Natural killer cell (primary cell): ENCODE results near the gene DAD1. TPM values are rescaled to one million over a fixed set of nuclear protein-coding genes. Genes with fewer than 3 reads are reported as not detected.
"Not testable (repeated sequence)": the region's sequence is repeated elsewhere in the genome, so short reads cannot be mapped to it uniquely, and the experiment has no call there.

Source experiments
- ATAC-seq, 3 donors: fragments of 150-1000 bp in 2 of 3; fragments of 200-7000 bp in 1 of 3; cut with Tn5 transposase; 1 replicate in 1 of 3; 2 replicates in 2 of 3; pipeline ENCODE4 v1.10.0; 2021; ENCODE audit warnings: mild to moderate bottlenecking in 2 of 3, moderate library complexity in 2 of 3
- DNase-seq, 2 donors: peaks; one replicate each; pipeline versions ENCODE4 v3.0.0 to v3.0.0-alpha.2; 2013 to 2021; ENCODE audit warnings: mixed read lengths in 1 of 2
- H3K27ac ChIP-seq: one replicate; pipeline ENCODE4 v1.5.1; 2013; ENCODE audit warnings: mild to moderate bottlenecking, low read length
- H3K27me3 ChIP-seq: one replicate; pipeline ENCODE4 v1.6.1; 2013; ENCODE audit warnings: low read length; ENCODE audit not compliant: control insufficient read depth, insufficient read depth
- H3K36me3 ChIP-seq: one replicate; pipeline ENCODE4 v1.6.1; 2013; ENCODE audit warnings: low read length; ENCODE audit not compliant: control insufficient read depth, insufficient read depth
- H3K4me1 ChIP-seq: one replicate; pipeline ENCODE4 v1.6.1; 2013; ENCODE audit warnings: low read length; ENCODE audit not compliant: control insufficient read depth, insufficient read depth
- H3K4me3 ChIP-seq: one replicate; pipeline ENCODE4 v1.5.1; 2013; ENCODE audit warnings: low read length
- H3K9me3 ChIP-seq: one replicate; pipeline ENCODE4 v1.6.1; 2013; ENCODE audit warnings: low read length; ENCODE audit not compliant: control insufficient read depth, insufficient read depth
- H3K27ac Mint-ChIP-seq, 2 donors: one replicate each; pipeline ENCODE4 v1.8.0; 2022; ENCODE audit warnings: mild to moderate bottlenecking in 2 of 2, mixed read lengths in 2 of 2, moderate library complexity in 1 of 2
- H3K27me3 Mint-ChIP-seq, 2 donors: one replicate each; pipeline ENCODE4 v1.8.0; 2022; ENCODE audit warnings: low read depth in 2 of 2, mixed read lengths in 2 of 2
- H3K36me3 Mint-ChIP-seq: one replicate; pipeline ENCODE4 v1.8.0; 2022; ENCODE audit warnings: mixed read lengths
- H3K4me1 Mint-ChIP-seq, 2 donors: one replicate each; pipeline ENCODE4 v1.8.0; 2022; ENCODE audit warnings: mixed read lengths in 2 of 2
- H3K4me3 Mint-ChIP-seq: one replicate; pipeline ENCODE4 v1.8.0; 2022; ENCODE audit warnings: mild to moderate bottlenecking, moderate library complexity, mixed read lengths
- H3K9me3 Mint-ChIP-seq, 2 donors: one replicate each; pipeline ENCODE4 v1.8.0; 2022; ENCODE audit warnings: mixed read lengths in 2 of 2
- WGBS: methylation state at CpG from one replicate; pipeline ENCODE4 v1.1.7; 2013; ENCODE audit warnings: missing lambda C conversion rate; ENCODE audit not compliant: insufficient coverage; 5-methylcytosine and 5-hydroxymethylcytosine counted together
- intact Hi-C: fragments of 100-400 bp; cut with micrococcal nuclease; formaldehyde crosslinking; loops from one replicate; pipeline ENCODE4 v1.14.2; 2022
- total RNA-seq, 4 donors: library from RNA; stranded (reverse); fragments of 120-200 nt in 1 of 4; gene quantifications; one replicate each; pipeline versions ENCODE4 v1.2.3 to v1.2.4, GENCODE V29; 2013 to 2022
- TF ChIP-seq, protein P1 (sequence below): fragments of 200-600 bp; IDR thresholded peaks from one replicate; pipeline ENCODE4 v1.8.0; 2022; ENCODE audit warnings: antibody characterized with exemption

Gene DAD1
- total RNA-seq, result 10 to 100 TPM; 79.5 to 97.9 (median 92.8) TPM
- 161 TPM for total RNA-seq (2013)

DNA sequence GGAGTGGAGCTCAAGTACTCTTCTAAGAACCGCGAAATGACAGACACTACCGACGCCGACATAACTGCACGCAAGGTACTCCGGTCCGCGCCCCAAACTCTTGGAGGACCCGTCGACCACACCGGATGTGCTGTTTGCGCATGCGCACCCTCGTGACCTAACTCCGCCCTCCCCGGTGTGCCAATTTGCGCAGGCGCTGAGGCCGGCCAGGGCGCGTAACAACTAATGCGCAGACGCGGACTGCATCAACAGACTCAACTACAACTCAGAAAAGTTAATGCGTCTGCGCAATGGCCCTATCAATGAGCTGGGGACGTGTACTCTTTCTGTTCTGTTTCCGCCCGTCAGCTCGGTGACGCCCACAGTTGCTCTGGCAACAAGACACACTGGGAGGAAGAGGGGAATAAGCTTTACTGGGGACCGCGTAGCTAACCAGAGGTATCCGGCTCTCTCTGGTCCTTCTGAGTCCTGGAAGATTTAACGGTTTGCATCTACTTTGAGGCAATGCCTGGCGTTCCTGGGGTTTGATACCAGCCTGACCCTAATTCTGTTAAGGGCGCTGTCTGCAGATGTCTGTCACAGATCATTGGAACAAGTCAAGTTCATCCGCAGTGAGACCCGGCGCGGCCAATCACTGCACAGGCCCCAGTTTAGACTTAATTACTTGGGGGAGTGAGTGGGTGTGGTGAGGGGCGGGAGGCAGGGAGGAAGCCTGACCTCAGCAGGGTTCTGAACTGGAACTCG lies at the start of gene DAD1:
Gene DAD1 (minus strand): TSS at position 129 of the 744 bp plus-strand sequence. CDS start 67 bp downstream, at position 62.
- Histone ChIP-seq H3K36me3 (peaks cover 2% of the 10 kb centered on the region), H3K4me1 (peaks cover 19% of the 10 kb centered on the region), H3K27ac (peak within 1 kb of the TSS; percentile 97), H3K9me3 (no peaks in the 10 kb centered on the region), H3K27me3 (no peaks in the 10 kb centered on the region), H3K4me3 (peak within 1 kb of the TSS; percentile 80)
- peak within 1 kb of the TSS; percentile 90 for H3K4me3 Mint-ChIP-seq
- ATAC-seq (peak; percentile 86 to 96 (median 90)), DNase-seq (peak; percentile 100)
- H3K27ac Mint-ChIP-seq, result peak within 1 kb of the TSS; percentile 97 to 99
- peaks cover 13 to 17% of the 10 kb centered on the region in 2 donors for H3K27me3 Mint-ChIP-seq
- H3K4me1 Mint-ChIP-seq, result peaks cover 45 to 47% of the 10 kb centered on the region in 2 donors
- no peaks in the 10 kb centered on the region for H3K36me3 Mint-ChIP-seq
- H3K9me3 Mint-ChIP-seq, result no peaks in the 10 kb centered on the region
- WGBS, result under 1% methylated on average over 44 of the region's 44 CpGs
- TF ChIP-seq, protein P1, sequence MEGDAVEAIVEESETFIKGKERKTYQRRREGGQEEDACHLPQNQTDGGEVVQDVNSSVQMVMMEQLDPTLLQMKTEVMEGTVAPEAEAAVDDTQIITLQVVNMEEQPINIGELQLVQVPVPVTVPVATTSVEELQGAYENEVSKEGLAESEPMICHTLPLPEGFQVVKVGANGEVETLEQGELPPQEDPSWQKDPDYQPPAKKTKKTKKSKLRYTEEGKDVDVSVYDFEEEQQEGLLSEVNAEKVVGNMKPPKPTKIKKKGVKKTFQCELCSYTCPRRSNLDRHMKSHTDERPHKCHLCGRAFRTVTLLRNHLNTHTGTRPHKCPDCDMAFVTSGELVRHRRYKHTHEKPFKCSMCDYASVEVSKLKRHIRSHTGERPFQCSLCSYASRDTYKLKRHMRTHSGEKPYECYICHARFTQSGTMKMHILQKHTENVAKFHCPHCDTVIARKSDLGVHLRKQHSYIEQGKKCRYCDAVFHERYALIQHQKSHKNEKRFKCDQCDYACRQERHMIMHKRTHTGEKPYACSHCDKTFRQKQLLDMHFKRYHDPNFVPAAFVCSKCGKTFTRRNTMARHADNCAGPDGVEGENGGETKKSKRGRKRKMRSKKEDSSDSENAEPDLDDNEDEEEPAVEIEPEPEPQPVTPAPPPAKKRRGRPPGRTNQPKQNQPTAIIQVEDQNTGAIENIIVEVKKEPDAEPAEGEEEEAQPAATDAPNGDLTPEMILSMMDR, result no peak
- intact Hi-C loops, result loop anchor here (1.0 to 5.0 kb wide), 8 partner anchors 9 to 506 kb away; partner anchors contain the start of genes ABHD4, ACIN1, C14orf119 and LRP10

DNA sequence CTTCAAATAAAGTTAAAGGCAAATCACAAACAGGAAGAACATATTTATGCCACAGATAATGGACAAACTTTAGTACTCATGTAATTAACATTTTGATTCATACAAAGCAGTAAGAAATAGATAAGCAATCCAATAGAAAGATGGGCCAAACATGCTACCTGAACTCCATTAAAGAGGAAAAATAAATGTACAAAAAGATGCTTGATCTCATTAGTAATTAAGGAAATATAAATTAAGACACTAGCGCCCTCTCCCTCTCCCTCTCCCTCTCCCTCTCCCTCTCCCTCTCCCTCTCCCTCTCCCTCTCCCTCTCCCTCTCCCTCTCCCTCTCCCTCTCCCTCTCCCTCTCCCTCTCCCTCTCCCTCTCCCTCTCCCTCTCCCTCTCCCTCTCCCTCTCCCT lies 47.0 kb upstream of the DAD1 start:
- DNase-seq, H3K27ac ChIP-seq, H3K4me1 Mint-ChIP-seq, intact Hi-C loops, ATAC-seq, H3K36me3 ChIP-seq, H3K4me1 ChIP-seq, H3K9me3 Mint-ChIP-seq, H3K27me3 ChIP-seq, H3K36me3 Mint-ChIP-seq, H3K27ac Mint-ChIP-seq, H3K4me3 Mint-ChIP-seq, H3K4me3 ChIP-seq, H3K9me3 ChIP-seq: not testable (repeated sequence)
- whole genome bisulfite sequencing, result no CpG with 5 or more reads among the region's 1 CpG
- H3K27me3 Mint-ChIP-seq, result peaks cover 7 to 17% of the 10 kb centered on the region in 2 donors

DNA sequence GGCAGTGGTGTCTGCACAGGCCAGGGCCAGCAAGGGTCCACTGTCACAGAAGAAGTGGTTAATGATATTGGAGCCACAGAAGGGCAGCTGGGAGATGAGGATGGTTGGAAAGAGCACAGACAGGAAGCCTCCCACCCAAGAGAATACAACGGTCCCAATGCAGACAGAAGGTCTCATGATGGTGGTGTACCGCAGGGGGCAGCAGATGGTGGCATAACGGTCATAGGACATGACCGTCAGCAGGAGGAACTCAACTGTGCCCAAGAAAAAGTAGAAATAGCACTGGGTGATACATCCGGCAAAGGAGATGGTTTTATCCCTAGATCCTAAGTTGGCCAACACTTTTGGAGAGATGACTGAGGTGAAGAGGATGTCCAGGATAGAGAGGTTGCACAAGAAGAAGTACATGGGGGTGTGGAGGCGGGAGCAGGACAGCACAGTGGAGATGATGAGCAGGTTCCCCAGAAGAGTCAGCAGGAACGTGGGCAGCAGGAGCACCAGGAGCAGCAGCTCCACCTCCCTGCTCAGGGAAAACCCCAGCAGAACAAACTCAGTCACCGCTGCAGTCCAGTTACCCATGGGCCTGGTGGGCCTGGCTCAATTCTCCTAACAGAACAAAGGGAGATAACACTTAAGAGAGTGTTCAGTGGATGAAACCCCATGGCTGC lies 45.3 kb upstream of the DAD1 start:
- Histone ChIP-seq H3K27ac (no peak overlapping the region), H3K36me3 (no peaks in the 10 kb centered on the region), H3K27me3 (no peaks in the 10 kb centered on the region), H3K4me3 (no peak overlapping the region), H3K4me1 (no peaks in the 10 kb centered on the region), H3K9me3 (no peaks in the 10 kb centered on the region)
- intact Hi-C loops, result no loop called here
- ATAC-seq, result no peak
- Mint-ChIP-seq H3K27ac (no peak overlapping the region), H3K9me3 (no peaks in the 10 kb centered on the region), H3K4me1 (no peaks in the 10 kb centered on the region), H3K4me3 (no peak overlapping the region), H3K27me3 (peaks cover 7 to 28% of the 10 kb centered on the region in 2 donors), H3K36me3 (no peaks in the 10 kb centered on the region)
- WGBS, result 90% methylated on average over 8 of the region's 8 CpGs
- DNase-seq, result no peak
- TF ChIP-seq, protein P1, result no peak

DNA sequence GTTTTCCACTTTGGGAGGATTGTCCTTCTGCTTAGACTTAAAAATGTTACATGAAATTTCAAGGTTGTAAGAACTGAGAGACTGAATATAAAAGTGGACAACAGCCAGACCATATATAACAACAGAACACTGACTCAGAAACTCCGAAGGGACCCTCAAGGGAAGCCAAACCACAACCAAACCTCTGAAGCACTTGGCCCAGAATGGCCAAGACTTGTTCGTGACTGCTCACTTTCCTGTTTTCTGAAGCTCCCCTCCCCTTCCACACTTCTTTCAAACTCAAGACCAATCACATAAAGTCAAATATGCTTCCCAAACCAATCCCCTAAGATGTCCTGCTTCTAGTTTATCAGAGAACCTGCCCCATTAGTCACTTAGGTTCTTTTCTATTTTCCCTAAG lies 41.5 kb upstream of the DAD1 start:
- Histone ChIP-seq H3K4me3 (no peak overlapping the region), H3K9me3 (no peaks in the 10 kb centered on the region), H3K4me1 (no peaks in the 10 kb centered on the region), H3K36me3 (no peaks in the 10 kb centered on the region), H3K27me3 (no peaks in the 10 kb centered on the region), H3K27ac (no peak overlapping the region)
- Mint-ChIP-seq H3K9me3 (no peaks in the 10 kb centered on the region), H3K27me3 (peaks cover 7 to 42% of the 10 kb centered on the region in 2 donors), H3K4me3 (no peak overlapping the region), H3K4me1 (no peaks in the 10 kb centered on the region), H3K36me3 (no peaks in the 10 kb centered on the region), H3K27ac (no peak overlapping the region)
- TF ChIP-seq, protein P1, result no peak
- intact Hi-C loops, result no loop called here
- ATAC-seq, result no peak
- no peak for DNase-seq
- WGBS, result 80% methylated on average over 2 of the region's 2 CpGs
